ENCODE data around the gene TTC7B. TPM values are rescaled to one million over a fixed set of nuclear protein-coding genes. Genes with fewer than 3 reads are reported as not detected.

Gene TTC7B
- total and polyA plus RNA-seq, 2 experiments from 2014 or later: 7.9 to 28.6 TPM

GRCh38 chr14:90498198-90498597 lies 318.0 kb downstream of the TTC7B start (continued):
- TF ChIP-seq CTCF (conservative IDR thresholded peaks at IDR 0.05; ENCODE audit: low read depth in 2 of 2): no peak

GRCh38 chr14:90496379-90496778 lies 319.9 kb downstream of the TTC7B start:
- TF ChIP-seq CREB1 (CRISPR knock-in tag; IDR thresholded peaks at IDR 0.05; ENCODE audit: low read depth): no peak
- no peaks in the 10 kb centered on the region for H4K20me1 ChIP-seq (replicated peaks; ENCODE audit: insufficient read depth)
- H3K79me2 ChIP-seq (replicated peaks; ENCODE audit: insufficient read depth): no peaks in the 10 kb centered on the region
- no peaks in the 10 kb centered on the region for H3K36me3 ChIP-seq (ENCODE audit: insufficient read depth)
- H3K4me3 Mint-ChIP-seq: no peak overlapping the region
- H3K4me3 ChIP-seq: no peak overlapping the region
- no peak for ATAC-seq
- H2AFZ ChIP-seq: no peak overlapping the region
- no peaks in the 10 kb centered on the region for H3F3A ChIP-seq (replicated peaks; ENCODE audit: low read depth)
- peaks cover 14% of the 10 kb centered on the region; the same call in 1 of the 2 replicates for H3K9me2 ChIP-seq (ENCODE audit: insufficient read depth)
- no peaks in the 10 kb centered on the region for H3K9me3 Mint-ChIP-seq
- no peak for DNase-seq (ENCODE audit: low spot score)
- peaks cover 21% of the 10 kb centered on the region for H3K4me1 Mint-ChIP-seq
- H3K27ac Mint-ChIP-seq: no peak overlapping the region
- H3K36me3 Mint-ChIP-seq (ENCODE audit: low read depth): no peaks in the 10 kb centered on the region; the same call in 2 of the 3 replicates
- H3K27me3 ChIP-seq (ENCODE audit: insufficient read depth): no peaks in the 10 kb centered on the region
- H3K4me2 ChIP-seq: no peak overlapping the region
- H3K4me1 ChIP-seq (ENCODE audit: insufficient read depth): peaks cover 7% of the 10 kb centered on the region; the same call in 1 of the 2 replicates
- H3K27ac ChIP-seq (ENCODE audit: low read depth): no peak overlapping the region
- H3K27me3 Mint-ChIP-seq (ENCODE audit: insufficient read depth, low read depth, poor library complexity): peaks cover 21% of the 10 kb centered on the region

GRCh38 chr14:90495357-90496276 lies 320.6 kb downstream of the TTC7B start:
- ATAC-seq: peak; percentile 83
- no peaks in the 10 kb centered on the region for H3F3A ChIP-seq (replicated peaks; ENCODE audit: low read depth)
- no peaks in the 10 kb centered on the region for H3K36me3 ChIP-seq (ENCODE audit: insufficient read depth)
- H2AFZ ChIP-seq: no peak overlapping the region
- H3K9me2 ChIP-seq (ENCODE audit: insufficient read depth): peaks cover 14% of the 10 kb centered on the region; the same call in 1 of the 2 replicates
- H3K9me3 Mint-ChIP-seq: no peaks in the 10 kb centered on the region
- no peak overlapping the region for H3K27ac Mint-ChIP-seq
- H3K4me2 ChIP-seq: no peak overlapping the region
- no peaks in the 10 kb centered on the region; the same call in 2 of the 3 replicates for H3K36me3 Mint-ChIP-seq (ENCODE audit: low read depth)
- H3K4me3 Mint-ChIP-seq: no peak overlapping the region
- no peaks in the 10 kb centered on the region for H3K79me2 ChIP-seq (replicated peaks; ENCODE audit: insufficient read depth)
- H3K27me3 Mint-ChIP-seq (ENCODE audit: insufficient read depth, low read depth, poor library complexity): peaks cover 24% of the 10 kb centered on the region
- H3K27ac ChIP-seq (ENCODE audit: low read depth): no peak overlapping the region
- DNase-seq (ENCODE audit: low spot score): peak; percentile 96
- no peaks in the 10 kb centered on the region for H4K20me1 ChIP-seq (replicated peaks; ENCODE audit: insufficient read depth)
- no peak overlapping the region for H3K4me3 ChIP-seq
- H3K27me3 ChIP-seq (ENCODE audit: insufficient read depth): no peaks in the 10 kb centered on the region
- H3K4me1 ChIP-seq (ENCODE audit: insufficient read depth): peaks cover 11% of the 10 kb centered on the region
- peaks cover 27% of the 10 kb centered on the region for H3K4me1 Mint-ChIP-seq
- TF ChIP-seq ZNF462 (CRISPR knock-in tag; IDR thresholded peaks at IDR 0.05) (no peak), REST (IDR thresholded peaks at IDR 0.05; ENCODE audit: unreplicated experiment) (peak; percentile 95)

Data from GM23338 (cell line).